CD4-positive, alpha-beta T cell (primary cell): ENCODE data around the gene HEPHL1. TPM values are rescaled to one million over a fixed set of nuclear protein-coding genes. Genes with fewer than 3 reads are reported as not detected.

Source experiments
- ATAC-seq: fragments of 200-7000 bp; cut with Tn5 transposase; one replicate; pipeline ENCODE4 v1.10.0; 2022; ENCODE audit warnings: mild to moderate bottlenecking; ENCODE audit not compliant: poor library complexity
- CTCF ChIA-PET: fragments of 350-600 bp; sonication (Branson Sonifier 250); formaldehyde crosslinking; loops from one replicate; lab custom pipeline; 2021; ENCODE audit warnings: antibody characterized with exemption, inconsistent platforms; lab: Charles Lee
- POLR2A ChIA-PET: fragments of 350-600 bp; sonication (Branson Sonifier 250); formaldehyde crosslinking; loops from one replicate; lab custom pipeline; 2021; ENCODE audit warnings: antibody characterized with exemption, inconsistent platforms; lab: Charles Lee
- DNase-seq, 14 experiments: peaks; one replicate each; pipeline ENCODE4 v3.0.0-alpha.2; 2013 to 2020; ENCODE audit warnings: mixed read lengths in 2 of 14
- H3K27ac ChIP-seq, 2 donors: one replicate each; pipeline versions ENCODE4 v1.5.1 to v1.7.0; 2013; ENCODE audit warnings: low read length in 2 of 2, low read depth in 1 of 2, mild to moderate bottlenecking in 1 of 2
- H3K27me3 ChIP-seq, 2 experiments: 1 replicate in 1 of 2; 2 replicates in 1 of 2; pipeline versions ENCODE4 v1.6.1 to v1.7.0; 2013; ENCODE audit warnings: low read length in 2 of 2, control low read depth in 1 of 2, mild to moderate bottlenecking in 1 of 2, moderate library complexity in 1 of 2; ENCODE audit not compliant: insufficient read depth in 2 of 2, control insufficient read depth in 1 of 2
- H3K36me3 ChIP-seq: one replicate; pipeline ENCODE4 v1.6.1; 2013; ENCODE audit warnings: low read length, control low read depth; ENCODE audit not compliant: insufficient read depth
- H3K4me1 ChIP-seq: one replicate; pipeline ENCODE4 v1.6.1; 2013; ENCODE audit warnings: low read length, control low read depth; ENCODE audit not compliant: insufficient read depth
- H3K4me3 ChIP-seq: one replicate; pipeline ENCODE4 v1.5.1; 2013; ENCODE audit warnings: mild to moderate bottlenecking, low read length, moderate library complexity
- H3K9me3 ChIP-seq, 2 experiments: 1 replicate in 1 of 2; 2 replicates in 1 of 2; pipeline versions ENCODE4 v1.6.1 to v1.7.0; 2013; ENCODE audit warnings: low read length in 2 of 2, mild to moderate bottlenecking in 2 of 2, control low read depth in 1 of 2, moderate library complexity in 1 of 2; ENCODE audit not compliant: control insufficient read depth in 1 of 2, insufficient read depth in 1 of 2
- H3K27ac Mint-ChIP-seq: one replicate; pipeline ENCODE4 v1.8.0; 2020; ENCODE audit warnings: mixed read lengths
- H3K27me3 Mint-ChIP-seq: one replicate; pipeline ENCODE4 v1.8.0; 2021; ENCODE audit warnings: mixed read lengths
- H3K36me3 Mint-ChIP-seq: one replicate; pipeline ENCODE4 v1.8.0; 2021; ENCODE audit warnings: low read depth, mixed read lengths
- H3K4me1 Mint-ChIP-seq: one replicate; pipeline ENCODE4 v1.8.0; 2021; ENCODE audit warnings: low read depth, mixed read lengths
- H3K4me3 Mint-ChIP-seq: one replicate; pipeline ENCODE4 v1.8.0; 2020; ENCODE audit warnings: mild to moderate bottlenecking, mixed read lengths
- H3K9me3 Mint-ChIP-seq: one replicate; pipeline ENCODE4 v1.8.0; 2020; ENCODE audit warnings: mixed read lengths
- CTCF ChIP-seq: fragments of 200-600 bp; IDR thresholded peaks from one replicate; pipeline ENCODE4 v1.8.0; 2022; ENCODE audit warnings: antibody characterized with exemption, mild to moderate bottlenecking
- intact Hi-C, 2 experiments: fragments of 100-400 bp; cut with DNase I in 1 of 2; cut with micrococcal nuclease in 1 of 2; formaldehyde crosslinking; loops; one replicate each; pipeline versions ENCODE4 v1.15.1 to v1.9.0; 2023 to 2025; cut with DNase I, micrococcal nuclease
- total RNA-seq, 174 experiments: library from RNA in 2 of 174; stranded (reverse) in 2 of 174; gene quantifications; one replicate each; pipeline ENCODE4 v1.2.3 and lab custom pipeline; 2021 to 2026

The HEPHL1 gene
- total RNA-seq, 2 experiments from 2014 or later = not detected

GRCh38 chr11:94106716-94107115 is 85.6 kb downstream of the HEPHL1 start:
- Mint-ChIP-seq H3K36me3 (no peaks in the 10 kb centered on the region), H3K27me3 (peaks cover 26% of the 10 kb centered on the region), H3K9me3 (no peaks in the 10 kb centered on the region), H3K27ac (no peak overlapping the region), H3K4me1 (no peaks in the 10 kb centered on the region), H3K4me3 (no peak overlapping the region)
- DNase-seq = no peak
- no peaks in the 10 kb centered on the region for H3K36me3 ChIP-seq
- no peak overlapping the region for H3K4me3 ChIP-seq
- TF ChIP-seq CTCF = no peak
- intact Hi-C loops = no loop called here
- H3K27me3 ChIP-seq = no peaks in the 10 kb centered on the region
- no peak for ATAC-seq
- ChIA-PET CTCF (no interaction called here), POLR2A (no interaction called here)
- no peaks in the 10 kb centered on the region for H3K9me3 ChIP-seq
- no peaks in the 10 kb centered on the region for H3K4me1 ChIP-seq
- H3K27ac ChIP-seq = no peak overlapping the region

- intact Hi-C loops = no loop called here
- Mint-ChIP-seq H3K4me1 (no peaks in the 10 kb centered on the region), H3K27me3 (peaks cover 26% of the 10 kb centered on the region), H3K9me3 (no peaks in the 10 kb centered on the region), H3K36me3 (no peaks in the 10 kb centered on the region), H3K4me3 (no peak overlapping the region), H3K27ac (no peak overlapping the region)
- Histone ChIP-seq H3K4me1 (no peaks in the 10 kb centered on the region), H3K36me3 (no peaks in the 10 kb centered on the region), H3K27me3 (no peaks in the 10 kb centered on the region), H3K4me3 (no peak overlapping the region), H3K9me3 (no peaks in the 10 kb centered on the region), H3K27ac (no peak overlapping the region)
- TF ChIP-seq CTCF = no peak
- ChIA-PET POLR2A (no interaction called here), CTCF (no interaction called here)
- no peak for ATAC-seq
- DNase-seq = no peak
Observed at GRCh38 chr11:94107363-94107762, 86.2 kb downstream of the HEPHL1 start.

- Mint-ChIP-seq H3K9me3 (no peaks in the 10 kb centered on the region), H3K4me3 (no peak overlapping the region), H3K4me1 (no peaks in the 10 kb centered on the region), H3K36me3 (no peaks in the 10 kb centered on the region), H3K27ac (no peak overlapping the region), H3K27me3 (peaks cover 31% of the 10 kb centered on the region)
- no peaks in the 10 kb centered on the region for H3K4me1 ChIP-seq
- DNase-seq (no peak), ATAC-seq (no peak)
- no peaks in the 10 kb centered on the region for H3K9me3 ChIP-seq
- H3K27ac ChIP-seq = no peak overlapping the region
- CTCF ChIA-PET = no interaction called here
- no peaks in the 10 kb centered on the region for H3K27me3 ChIP-seq
- POLR2A ChIA-PET = interaction anchor here (2.0 kb wide), 1 partner anchor 18 kb away, joined by 4 read pairs; the partner anchor contains the start of gene PANX1
- no peaks in the 10 kb centered on the region for H3K36me3 ChIP-seq
- H3K4me3 ChIP-seq = no peak overlapping the region
- intact Hi-C loops = no loop called here
- TF ChIP-seq CTCF = no peak
Observed at GRCh38 chr11:94111241-94111640, 90.1 kb downstream of the HEPHL1 start.
